ENCODE measurements around the gene STK32A.

Gene STK32A

GRCh38 chr5:147436596-147436995 lies 201.8 kb downstream of the STK32A start:
- no peak overlapping the region for H3K9ac ChIP-seq (ENCODE audit: low read depth, low read length, poor library complexity, severe bottlenecking)
- TF ChIP-seq EZH2phosphoT487 (IDR thresholded peaks at IDR 0.05; ENCODE audit: borderline replicate concordance) (no peak), CTCF (conservative IDR thresholded peaks at IDR 0.05; ENCODE audit: low read length) (no peak)
- H3K4me2 ChIP-seq (ENCODE audit: low read depth, low read length, poor library complexity, severe bottlenecking): no peak overlapping the region
- no peaks in the 10 kb centered on the region for H3K4me1 ChIP-seq (ENCODE audit: insufficient read depth, low read length, poor library complexity, severe bottlenecking)
- H4K20me1 ChIP-seq (ENCODE audit: insufficient read depth, low read length, poor library complexity, severe bottlenecking): no peaks in the 10 kb centered on the region
- H3K9me3 ChIP-seq (ENCODE audit: insufficient read depth, low read depth, low read length): no peaks in the 10 kb centered on the region
- no peak overlapping the region for H3K4me3 ChIP-seq (ENCODE audit: low read length, poor library complexity, severe bottlenecking)
- H3F3A ChIP-seq (ENCODE audit: low read depth): no peaks in the 10 kb centered on the region
- H3K36me3 ChIP-seq (ENCODE audit: insufficient read depth, low read length): no peaks in the 10 kb centered on the region
- no peak overlapping the region for H2AFZ ChIP-seq (ENCODE audit: low read length)
- no peaks in the 10 kb centered on the region for H3K79me2 ChIP-seq (ENCODE audit: insufficient read depth, low read length)
- no peaks in the 10 kb centered on the region for H3K27me3 ChIP-seq (ENCODE audit: insufficient read depth, low read length, poor library complexity, severe bottlenecking)
- no peaks in the 10 kb centered on the region for H3K9me2 ChIP-seq (replicated peaks; ENCODE audit: low read depth, low read length)

- no peaks in the 10 kb centered on the region for H3K4me1 ChIP-seq (ENCODE audit: insufficient read depth, low read length, poor library complexity, severe bottlenecking)
- no peaks in the 10 kb centered on the region for H3K36me3 ChIP-seq (ENCODE audit: insufficient read depth, low read length)
- H3F3A ChIP-seq (ENCODE audit: low read depth): no peaks in the 10 kb centered on the region
- H3K4me2 ChIP-seq (ENCODE audit: low read depth, low read length, poor library complexity, severe bottlenecking): no peak overlapping the region
- H3K27me3 ChIP-seq (ENCODE audit: insufficient read depth, low read length, poor library complexity, severe bottlenecking): no peaks in the 10 kb centered on the region
- TF ChIP-seq EZH2phosphoT487 (IDR thresholded peaks at IDR 0.05; ENCODE audit: borderline replicate concordance): no peak
- no peak for TF ChIP-seq CTCF (conservative IDR thresholded peaks at IDR 0.05; ENCODE audit: low read length)
- no peak overlapping the region for H2AFZ ChIP-seq (ENCODE audit: low read length)
- no peaks in the 10 kb centered on the region for H3K79me2 ChIP-seq (ENCODE audit: insufficient read depth, low read length)
- no peaks in the 10 kb centered on the region for H3K9me3 ChIP-seq (ENCODE audit: insufficient read depth, low read depth, low read length)
- H3K4me3 ChIP-seq (ENCODE audit: low read length, poor library complexity, severe bottlenecking): no peak overlapping the region
- no peaks in the 10 kb centered on the region for H3K9me2 ChIP-seq (replicated peaks; ENCODE audit: low read depth, low read length)
- H3K9ac ChIP-seq (ENCODE audit: low read depth, low read length, poor library complexity, severe bottlenecking): no peak overlapping the region
- H4K20me1 ChIP-seq (ENCODE audit: insufficient read depth, low read length, poor library complexity, severe bottlenecking): no peaks in the 10 kb centered on the region
Measured at GRCh38 chr5:147437161-147437596, 202.4 kb downstream of the STK32A start.

Measured in Loucy (cell line).